GM23338 (cell line): ENCODE results near the gene ATP1B3. TPM values are rescaled to one million over a fixed set of nuclear protein-coding genes. Genes with fewer than 3 reads are reported as not detected.

Source experiments
- ATAC-seq: fragments of 200-7000 bp; cut with Tn5 transposase; 3 replicates; pipeline ENCODE4 v1.9.1; 2020
- DNase-seq: peaks from one replicate; pipeline ENCODE4 v3.0.0-alpha.2; 2015; ENCODE audit warnings: low spot score
- H2AFZ ChIP-seq: fragments of 200-600 bp; sonication (generic); 2 replicates; pipeline ENCODE4 v1.8.0; 2016; ENCODE audit warnings: antibody characterized with exemption, mild to moderate bottlenecking, moderate library complexity
- H3F3A ChIP-seq: fragments of 200-600 bp; sonication (generic); replicated peaks from 2 replicates; pipeline ENCODE4 v1.8.0; 2017; ENCODE audit warnings: antibody characterized with exemption, mixed run types, low read depth
- H3K27ac ChIP-seq: fragments of 200-600 bp; sonication (generic); 2 replicates; pipeline ENCODE4 v1.6.1; 2016; ENCODE audit warnings: low read depth
- H3K27me3 ChIP-seq: fragments of 200-600 bp; sonication (generic); 2 replicates; pipeline ENCODE4 v1.8.0; 2016; ENCODE audit warnings: mild to moderate bottlenecking, mixed run types, moderate library complexity; ENCODE audit not compliant: insufficient read depth
- H3K36me3 ChIP-seq: fragments of 200-600 bp; sonication (generic); 2 replicates; pipeline ENCODE4 v1.8.0; 2016; ENCODE audit warnings: mild to moderate bottlenecking; ENCODE audit not compliant: insufficient read depth
- H3K4me1 ChIP-seq: fragments of 200-600 bp; sonication (generic); 2 replicates; pipeline ENCODE4 v1.8.0; 2016; ENCODE audit warnings: mild to moderate bottlenecking, moderate library complexity; ENCODE audit not compliant: insufficient read depth
- H3K4me2 ChIP-seq: fragments of 200-600 bp; sonication (generic); 2 replicates; pipeline ENCODE4 v1.7.1; 2017; ENCODE audit warnings: mixed run types
- H3K4me3 ChIP-seq: fragments of 200-600 bp; sonication (generic); 2 replicates; pipeline ENCODE4 v1.6.1; 2016; ENCODE audit warnings: mixed run types
- H3K79me2 ChIP-seq: fragments of 200-600 bp; sonication (generic); replicated peaks from 2 replicates; pipeline ENCODE4 v1.8.0; 2017; ENCODE audit warnings: mild to moderate bottlenecking; ENCODE audit not compliant: insufficient read depth
- H3K9me2 ChIP-seq: fragments of 200-600 bp; sonication (generic); 2 replicates; pipeline ENCODE4 v1.8.0; 2017; ENCODE audit not compliant: insufficient read depth
- H4K20me1 ChIP-seq: fragments of 200-600 bp; sonication (generic); replicated peaks from 2 replicates; pipeline ENCODE4 v1.8.0; 2017; ENCODE audit warnings: mild to moderate bottlenecking; ENCODE audit not compliant: insufficient read depth
- H3K27ac Mint-ChIP-seq: 2 replicates; pipeline ENCODE4 v1.8.0; 2020; ENCODE audit warnings: inconsistent platforms, mild to moderate bottlenecking, moderate library complexity, mixed read lengths
- H3K27me3 Mint-ChIP-seq: 3 replicates; pipeline ENCODE4 v1.8.0; 2022; ENCODE audit warnings: low read depth, mild to moderate bottlenecking, moderate library complexity, mixed read lengths, inconsistent platforms; ENCODE audit not compliant: insufficient read depth, poor library complexity
- H3K36me3 Mint-ChIP-seq: 3 replicates; pipeline ENCODE4 v1.8.0; 2021; ENCODE audit warnings: low read depth, mild to moderate bottlenecking, inconsistent platforms, moderate library complexity, mixed read lengths
- H3K4me1 Mint-ChIP-seq: 3 replicates; pipeline ENCODE4 v1.8.0; 2020; ENCODE audit warnings: mild to moderate bottlenecking, inconsistent platforms, mixed read lengths
- H3K4me3 Mint-ChIP-seq: 3 replicates; pipeline ENCODE4 v1.8.0; 2021; ENCODE audit warnings: moderate library complexity, mild to moderate bottlenecking, inconsistent platforms, mixed read lengths
- H3K9me3 Mint-ChIP-seq: 3 replicates; pipeline ENCODE4 v1.8.0; 2020; ENCODE audit warnings: moderate library complexity, mild to moderate bottlenecking, inconsistent platforms, mixed read lengths
- CREB1 ChIP-seq: fragments of 250-450 bp; sonication (Bioruptor Pico); IDR thresholded peaks from 2 replicates; pipeline ENCODE4 v1.5.0; 2020; ENCODE audit warnings: low read depth, mild to moderate bottlenecking, moderate library complexity
- EZH2 ChIP-seq: fragments of 200-600 bp; sonication (generic); IDR thresholded peaks from one replicate; pipeline ENCODE4 v1.8.0; 2017; ENCODE audit warnings: antibody characterized with exemption, mild to moderate bottlenecking, low read depth; ENCODE audit not compliant: unreplicated experiment
- EZH2phosphoT487 ChIP-seq: fragments of 200-600 bp; sonication (generic); IDR thresholded peaks from one replicate; pipeline ENCODE4 v1.8.1; 2018; ENCODE audit warnings: antibody characterized with exemption; ENCODE audit not compliant: unreplicated experiment
- STAT1 ChIP-seq: IDR thresholded peaks from one replicate; pipeline ENCODE4 v1.6.1; 2016; ENCODE audit warnings: antibody characterized with exemption; ENCODE audit not compliant: unreplicated experiment
- ZNF331 ChIP-seq: fragments of 250-450 bp; sonication (Bioruptor Pico); IDR thresholded peaks from 2 replicates; pipeline ENCODE4 v1.5.0; 2020; ENCODE audit warnings: low read depth, mild to moderate bottlenecking, moderate library complexity
- polyA plus RNA-seq: library from polyadenylated mRNA; unstranded; fragments of >200 nt; fragmentation: Nextera tagmentation; extraction: Ambion mirVana; gene quantifications from 2 replicates; pipeline ENCODE4 v1.2.1, GENCODE V29; 2016
- total RNA-seq: library from RNA; depleted of rRNA; stranded (reverse); fragments of >200 nt; shearing (Covaris generic); gene quantifications from 2 replicates; pipeline ENCODE4 v1.2.3, GENCODE V29; 2014
- TF ChIP-seq, protein P1 (sequence below), 2 experiments: fragments of 200-600 bp in 1 of 2; sonication (generic) in 1 of 2; conservative IDR thresholded peaks; 2 replicates each; pipeline versions ENCODE4 v1.5.1 to v1.6.1; 2016 to 2017; ENCODE audit warnings: antibody characterized with exemption in 2 of 2, low read depth in 2 of 2, mild to moderate bottlenecking in 2 of 2, moderate library complexity in 1 of 2
- TF ChIP-seq, protein P2 (sequence below): fragments of 250-450 bp; sonication (Bioruptor Pico); IDR thresholded peaks from 2 replicates; pipeline ENCODE4 v1.5.0; 2020; ENCODE audit warnings: mild to moderate bottlenecking, moderate library complexity
- TF ChIP-seq, protein P3 (sequence below): IDR thresholded peaks from 2 replicates; pipeline ENCODE4 v1.6.1; 2016; ENCODE audit warnings: antibody characterized with exemption
- TF ChIP-seq, protein P4 (sequence below): IDR thresholded peaks from one replicate; pipeline ENCODE4 v1.6.1; 2018; ENCODE audit warnings: antibody characterized with exemption; ENCODE audit not compliant: unreplicated experiment

Gene ATP1B3
- total and polyA plus RNA-seq, 2 experiments from 2014 or later, result 135 to 315 TPM

DNA sequence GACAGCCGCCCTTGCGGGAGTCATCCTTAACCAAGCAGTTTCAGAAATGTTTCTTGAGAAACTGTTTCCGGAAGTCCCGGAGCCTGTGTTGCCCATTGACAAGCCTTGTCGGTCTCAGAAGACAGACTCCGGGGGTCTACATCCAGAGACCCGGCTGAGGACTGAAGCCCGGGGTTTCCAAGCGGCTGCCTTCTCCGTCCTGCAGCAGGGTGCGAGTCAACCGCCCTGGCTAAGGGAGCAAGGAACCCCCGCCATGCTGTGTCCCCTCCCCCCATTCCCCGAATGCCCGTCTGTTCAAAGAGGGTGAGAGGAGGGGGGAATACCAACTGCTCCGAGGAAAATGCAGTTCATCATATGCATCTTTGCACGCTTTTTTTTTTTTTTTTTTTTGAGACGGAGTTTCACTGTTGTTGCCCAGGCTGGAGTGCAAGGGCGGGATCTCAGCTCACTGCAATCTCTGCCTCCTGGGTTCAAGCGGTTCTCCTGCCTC lies 61.6 kb downstream of the ATP1B3 start (continued):
- TF ChIP-seq STAT1, result no peak
- TF ChIP-seq, protein P1, sequence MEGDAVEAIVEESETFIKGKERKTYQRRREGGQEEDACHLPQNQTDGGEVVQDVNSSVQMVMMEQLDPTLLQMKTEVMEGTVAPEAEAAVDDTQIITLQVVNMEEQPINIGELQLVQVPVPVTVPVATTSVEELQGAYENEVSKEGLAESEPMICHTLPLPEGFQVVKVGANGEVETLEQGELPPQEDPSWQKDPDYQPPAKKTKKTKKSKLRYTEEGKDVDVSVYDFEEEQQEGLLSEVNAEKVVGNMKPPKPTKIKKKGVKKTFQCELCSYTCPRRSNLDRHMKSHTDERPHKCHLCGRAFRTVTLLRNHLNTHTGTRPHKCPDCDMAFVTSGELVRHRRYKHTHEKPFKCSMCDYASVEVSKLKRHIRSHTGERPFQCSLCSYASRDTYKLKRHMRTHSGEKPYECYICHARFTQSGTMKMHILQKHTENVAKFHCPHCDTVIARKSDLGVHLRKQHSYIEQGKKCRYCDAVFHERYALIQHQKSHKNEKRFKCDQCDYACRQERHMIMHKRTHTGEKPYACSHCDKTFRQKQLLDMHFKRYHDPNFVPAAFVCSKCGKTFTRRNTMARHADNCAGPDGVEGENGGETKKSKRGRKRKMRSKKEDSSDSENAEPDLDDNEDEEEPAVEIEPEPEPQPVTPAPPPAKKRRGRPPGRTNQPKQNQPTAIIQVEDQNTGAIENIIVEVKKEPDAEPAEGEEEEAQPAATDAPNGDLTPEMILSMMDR (conservative IDR thresholded peaks at IDR 0.05; ENCODE audit: low read depth in 2 of 2), result no peak
- TF ChIP-seq ZNF331 (CRISPR knock-in tag), result no peak
- TF ChIP-seq EZH2phosphoT487, result no peak

DNA sequence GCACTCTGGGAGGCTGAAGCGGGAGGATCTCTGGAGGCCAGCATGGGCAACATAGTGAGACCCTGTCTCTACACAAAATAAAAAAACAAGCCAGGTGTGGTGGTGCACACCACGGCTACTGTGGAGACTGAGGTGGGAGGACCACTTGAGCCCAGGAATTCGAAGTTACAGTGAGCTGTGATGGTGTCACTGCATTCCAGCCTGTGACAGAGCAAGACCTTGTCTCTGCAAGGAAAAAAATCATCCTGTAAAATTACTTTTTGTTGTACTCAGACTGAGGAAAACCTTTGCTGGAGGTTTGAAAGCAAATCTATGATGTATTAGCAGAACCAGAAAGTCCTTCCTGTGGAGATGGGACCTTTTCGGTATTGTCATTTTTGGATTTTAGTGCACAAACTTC lies 63.3 kb downstream of the ATP1B3 start:
- no peak overlapping the region for H3K27ac Mint-ChIP-seq
- no peak overlapping the region for H3K4me3 Mint-ChIP-seq
- H3K36me3 Mint-ChIP-seq, result no peaks in the 10 kb centered on the region
- H3F3A ChIP-seq, result no peaks in the 10 kb centered on the region
- no peak overlapping the region for H2AFZ ChIP-seq
- no peaks in the 10 kb centered on the region for H3K27me3 ChIP-seq
- no peak overlapping the region for H3K4me3 ChIP-seq
- no peaks in the 10 kb centered on the region for H3K79me2 ChIP-seq
- no peaks in the 10 kb centered on the region for H3K36me3 ChIP-seq
- H3K9me3 Mint-ChIP-seq, result no peaks in the 10 kb centered on the region
- H4K20me1 ChIP-seq, result no peaks in the 10 kb centered on the region
- H3K4me1 Mint-ChIP-seq, result peaks cover 5% of the 10 kb centered on the region; the same call in 2 of the 3 replicates
- no peak overlapping the region for H3K4me2 ChIP-seq
- H3K27ac ChIP-seq, result no peak overlapping the region
- no peak for DNase-seq
- H3K27me3 Mint-ChIP-seq, result peaks cover 4% of the 10 kb centered on the region
- no peaks in the 10 kb centered on the region for H3K9me2 ChIP-seq
- H3K4me1 ChIP-seq, result no peaks in the 10 kb centered on the region; the same call in 1 of the 2 replicates
- no peak for ATAC-seq
- TF ChIP-seq STAT1, result no peak
- TF ChIP-seq, protein P2, sequence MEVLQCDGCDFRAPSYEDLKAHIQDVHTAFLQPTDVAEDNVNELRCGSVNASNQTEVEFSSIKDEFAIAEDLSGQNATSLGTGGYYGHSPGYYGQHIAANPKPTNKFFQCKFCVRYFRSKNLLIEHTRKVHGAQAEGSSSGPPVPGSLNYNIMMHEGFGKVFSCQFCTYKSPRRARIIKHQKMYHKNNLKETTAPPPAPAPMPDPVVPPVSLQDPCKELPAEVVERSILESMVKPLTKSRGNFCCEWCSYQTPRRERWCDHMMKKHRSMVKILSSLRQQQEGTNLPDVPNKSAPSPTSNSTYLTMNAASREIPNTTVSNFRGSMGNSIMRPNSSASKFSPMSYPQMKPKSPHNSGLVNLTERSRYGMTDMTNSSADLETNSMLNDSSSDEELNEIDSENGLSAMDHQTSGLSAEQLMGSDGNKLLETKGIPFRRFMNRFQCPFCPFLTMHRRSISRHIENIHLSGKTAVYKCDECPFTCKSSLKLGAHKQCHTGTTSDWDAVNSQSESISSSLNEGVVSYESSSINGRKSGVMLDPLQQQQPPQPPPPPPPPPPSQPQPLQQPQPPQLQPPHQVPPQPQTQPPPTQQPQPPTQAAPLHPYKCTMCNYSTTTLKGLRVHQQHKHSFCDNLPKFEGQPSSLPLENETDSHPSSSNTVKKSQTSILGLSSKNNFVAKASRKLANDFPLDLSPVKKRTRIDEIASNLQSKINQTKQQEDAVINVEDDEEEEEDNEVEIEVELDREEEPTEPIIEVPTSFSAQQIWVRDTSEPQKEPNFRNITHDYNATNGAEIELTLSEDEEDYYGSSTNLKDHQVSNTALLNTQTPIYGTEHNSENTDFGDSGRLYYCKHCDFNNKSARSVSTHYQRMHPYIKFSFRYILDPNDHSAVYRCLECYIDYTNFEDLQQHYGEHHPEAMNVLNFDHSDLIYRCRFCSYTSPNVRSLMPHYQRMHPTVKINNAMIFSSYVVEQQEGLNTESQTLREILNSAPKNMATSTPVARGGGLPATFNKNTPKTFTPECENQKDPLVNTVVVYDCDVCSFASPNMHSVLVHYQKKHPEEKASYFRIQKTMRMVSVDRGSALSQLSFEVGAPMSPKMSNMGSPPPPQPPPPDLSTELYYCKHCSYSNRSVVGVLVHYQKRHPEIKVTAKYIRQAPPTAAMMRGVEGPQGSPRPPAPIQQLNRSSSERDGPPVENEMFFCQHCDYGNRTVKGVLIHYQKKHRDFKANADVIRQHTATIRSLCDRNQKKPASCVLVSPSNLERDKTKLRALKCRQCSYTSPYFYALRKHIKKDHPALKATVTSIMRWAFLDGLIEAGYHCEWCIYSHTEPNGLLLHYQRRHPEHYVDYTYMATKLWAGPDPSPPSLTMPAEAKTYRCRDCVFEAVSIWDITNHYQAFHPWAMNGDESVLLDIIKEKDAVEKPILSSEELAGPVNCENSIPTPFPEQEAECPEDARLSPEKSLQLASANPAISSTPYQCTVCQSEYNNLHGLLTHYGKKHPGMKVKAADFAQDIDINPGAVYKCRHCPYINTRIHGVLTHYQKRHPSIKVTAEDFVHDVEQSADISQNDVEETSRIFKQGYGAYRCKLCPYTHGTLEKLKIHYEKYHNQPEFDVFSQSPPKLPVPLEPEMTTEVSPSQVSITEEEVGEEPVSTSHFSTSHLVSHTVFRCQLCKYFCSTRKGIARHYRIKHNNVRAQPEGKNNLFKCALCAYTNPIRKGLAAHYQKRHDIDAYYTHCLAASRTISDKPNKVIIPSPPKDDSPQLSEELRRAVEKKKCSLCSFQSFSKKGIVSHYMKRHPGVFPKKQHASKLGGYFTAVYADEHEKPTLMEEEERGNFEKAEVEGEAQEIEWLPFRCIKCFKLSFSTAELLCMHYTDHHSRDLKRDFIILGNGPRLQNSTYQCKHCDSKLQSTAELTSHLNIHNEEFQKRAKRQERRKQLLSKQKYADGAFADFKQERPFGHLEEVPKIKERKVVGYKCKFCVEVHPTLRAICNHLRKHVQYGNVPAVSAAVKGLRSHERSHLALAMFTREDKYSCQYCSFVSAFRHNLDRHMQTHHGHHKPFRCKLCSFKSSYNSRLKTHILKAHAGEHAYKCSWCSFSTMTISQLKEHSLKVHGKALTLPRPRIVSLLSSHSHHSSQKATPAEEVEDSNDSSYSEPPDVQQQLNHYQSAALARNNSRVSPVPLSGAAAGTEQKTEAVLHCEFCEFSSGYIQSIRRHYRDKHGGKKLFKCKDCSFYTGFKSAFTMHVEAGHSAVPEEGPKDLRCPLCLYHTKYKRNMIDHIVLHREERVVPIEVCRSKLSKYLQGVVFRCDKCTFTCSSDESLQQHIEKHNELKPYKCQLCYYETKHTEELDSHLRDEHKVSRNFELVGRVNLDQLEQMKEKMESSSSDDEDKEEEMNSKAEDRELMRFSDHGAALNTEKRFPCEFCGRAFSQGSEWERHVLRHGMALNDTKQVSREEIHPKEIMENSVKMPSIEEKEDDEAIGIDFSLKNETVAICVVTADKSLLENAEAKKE (CRISPR knock-in tag), result no peak
- TF ChIP-seq ZNF331 (CRISPR knock-in tag), result no peak
- TF ChIP-seq, protein P3, sequence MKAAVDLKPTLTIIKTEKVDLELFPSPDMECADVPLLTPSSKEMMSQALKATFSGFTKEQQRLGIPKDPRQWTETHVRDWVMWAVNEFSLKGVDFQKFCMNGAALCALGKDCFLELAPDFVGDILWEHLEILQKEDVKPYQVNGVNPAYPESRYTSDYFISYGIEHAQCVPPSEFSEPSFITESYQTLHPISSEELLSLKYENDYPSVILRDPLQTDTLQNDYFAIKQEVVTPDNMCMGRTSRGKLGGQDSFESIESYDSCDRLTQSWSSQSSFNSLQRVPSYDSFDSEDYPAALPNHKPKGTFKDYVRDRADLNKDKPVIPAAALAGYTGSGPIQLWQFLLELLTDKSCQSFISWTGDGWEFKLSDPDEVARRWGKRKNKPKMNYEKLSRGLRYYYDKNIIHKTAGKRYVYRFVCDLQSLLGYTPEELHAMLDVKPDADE, result no peak
- no peak for TF ChIP-seq CREB1 (CRISPR knock-in tag)
- TF ChIP-seq, protein P4, sequence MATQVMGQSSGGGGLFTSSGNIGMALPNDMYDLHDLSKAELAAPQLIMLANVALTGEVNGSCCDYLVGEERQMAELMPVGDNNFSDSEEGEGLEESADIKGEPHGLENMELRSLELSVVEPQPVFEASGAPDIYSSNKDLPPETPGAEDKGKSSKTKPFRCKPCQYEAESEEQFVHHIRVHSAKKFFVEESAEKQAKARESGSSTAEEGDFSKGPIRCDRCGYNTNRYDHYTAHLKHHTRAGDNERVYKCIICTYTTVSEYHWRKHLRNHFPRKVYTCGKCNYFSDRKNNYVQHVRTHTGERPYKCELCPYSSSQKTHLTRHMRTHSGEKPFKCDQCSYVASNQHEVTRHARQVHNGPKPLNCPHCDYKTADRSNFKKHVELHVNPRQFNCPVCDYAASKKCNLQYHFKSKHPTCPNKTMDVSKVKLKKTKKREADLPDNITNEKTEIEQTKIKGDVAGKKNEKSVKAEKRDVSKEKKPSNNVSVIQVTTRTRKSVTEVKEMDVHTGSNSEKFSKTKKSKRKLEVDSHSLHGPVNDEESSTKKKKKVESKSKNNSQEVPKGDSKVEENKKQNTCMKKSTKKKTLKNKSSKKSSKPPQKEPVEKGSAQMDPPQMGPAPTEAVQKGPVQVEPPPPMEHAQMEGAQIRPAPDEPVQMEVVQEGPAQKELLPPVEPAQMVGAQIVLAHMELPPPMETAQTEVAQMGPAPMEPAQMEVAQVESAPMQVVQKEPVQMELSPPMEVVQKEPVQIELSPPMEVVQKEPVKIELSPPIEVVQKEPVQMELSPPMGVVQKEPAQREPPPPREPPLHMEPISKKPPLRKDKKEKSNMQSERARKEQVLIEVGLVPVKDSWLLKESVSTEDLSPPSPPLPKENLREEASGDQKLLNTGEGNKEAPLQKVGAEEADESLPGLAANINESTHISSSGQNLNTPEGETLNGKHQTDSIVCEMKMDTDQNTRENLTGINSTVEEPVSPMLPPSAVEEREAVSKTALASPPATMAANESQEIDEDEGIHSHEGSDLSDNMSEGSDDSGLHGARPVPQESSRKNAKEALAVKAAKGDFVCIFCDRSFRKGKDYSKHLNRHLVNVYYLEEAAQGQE, result no peak
- TF ChIP-seq EZH2, result no peak
- TF ChIP-seq, protein P1 (conservative IDR thresholded peaks at IDR 0.05; ENCODE audit: low read depth in 2 of 2), result no peak
